Nucleus accumbens (tissue), 56 donors: ENCODE results near the gene KAZN.

Experiments
- DNase-seq, 56 donors: peaks; one replicate each; lab custom pipeline; 2025; lab: John Stamatoyannopoulos, UW

Gene KAZN

GRCh38 chr1:14922942-14923726 is 324.6 kb downstream of the KAZN start:
- no peak for DNase-seq

- DNase-seq = peak in 44 of 56 donors; percentile 8 to 77 (median 52)
These were observed 325.4 kb downstream of the KAZN start for GRCh38 chr1:14923727-14924452.

GRCh38 chr1:14924455-14925331 is 326.2 kb downstream of the KAZN start:
- peak in 42 of 56 donors; percentile 15 to 79 (median 47) for DNase-seq

- DNase-seq = no peak
These were observed 327.1 kb downstream of the KAZN start for GRCh38 chr1:14925336-14926136.

- DNase-seq = no peak
These were observed 327.7 kb downstream of the KAZN start for GRCh38 chr1:14926229-14926628.

GRCh38 chr1:14926818-14927575 is 328.5 kb downstream of the KAZN start:
- DNase-seq = no peak

GRCh38 chr1:14928412-14928811 is 329.9 kb downstream of the KAZN start:
- DNase-seq = no peak

- no peak for DNase-seq
These were observed 330.5 kb downstream of the KAZN start for GRCh38 chr1:14928886-14929546.

- DNase-seq = peak in 1 of 56 donors; percentile 24
These were observed 331.2 kb downstream of the KAZN start for GRCh38 chr1:14929547-14930246.

- peak in 2 of 56 donors; percentile 34 to 37 for DNase-seq
These were observed 331.9 kb downstream of the KAZN start for GRCh38 chr1:14930247-14930965.

GRCh38 chr1:14932034-14932638 is 333.7 kb downstream of the KAZN start:
- DNase-seq = no peak

- no peak for DNase-seq
These were observed 336.4 kb downstream of the KAZN start for GRCh38 chr1:14934867-14935266.

- no peak for DNase-seq
These were observed 338.3 kb downstream of the KAZN start for GRCh38 chr1:14936815-14937214.

- peak in 1 of 56 donors; percentile 24 for DNase-seq
These were observed 338.9 kb downstream of the KAZN start for GRCh38 chr1:14937288-14937949.

GRCh38 chr1:14939527-14940284 is 341.2 kb downstream of the KAZN start:
- DNase-seq = no peak
